ENCODE data around the gene PTPRM. TPM values are rescaled to one million over a fixed set of nuclear protein-coding genes. Genes with fewer than 3 reads are reported as not detected.

The PTPRM gene
- total and polyA plus RNA-seq, 9 donors: 45.6 to 82.0 (median 56.9) TPM

DNA sequence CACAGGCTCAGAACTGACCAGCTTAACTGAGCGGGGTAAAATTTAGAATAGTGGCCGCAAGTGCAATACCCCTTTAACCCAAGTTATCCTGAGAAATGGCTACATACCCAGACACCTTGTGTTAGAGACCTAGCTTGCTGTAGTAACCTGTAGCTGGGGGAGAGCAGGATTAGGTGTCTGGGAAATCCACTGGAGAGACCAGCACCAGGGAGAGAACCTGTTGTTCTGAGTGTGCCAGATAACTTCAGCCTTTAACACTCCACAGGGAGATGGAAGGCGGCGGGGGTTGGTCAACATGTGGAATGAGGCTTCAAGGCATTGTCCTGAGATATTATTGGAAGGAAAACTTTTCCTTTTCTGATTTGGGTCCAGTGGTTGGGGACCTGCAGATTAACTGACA is 356.0 kb downstream of the PTPRM start:
- peaks cover 2% of the 10 kb centered on the region for H3K4me1 ChIP-seq (ENCODE audit: insufficient read depth)
- DNase-seq: no peak
- no peaks in the 10 kb centered on the region for H3K9me3 ChIP-seq
- 93 to 97% (median 96%) methylated on average over 4 of the region's 4 CpGs for WGBS, 3 donors
- TF ChIP-seq CTCF (IDR thresholded peaks at IDR 0.05): no peak
- TF ChIP-seq POLR2A (IDR thresholded peaks at IDR 0.05): no peak
- no peak for TF ChIP-seq EP300 (IDR thresholded peaks at IDR 0.05)
- no peak overlapping the region for H3K4me3 ChIP-seq
- H3K27me3 ChIP-seq: no peaks in the 10 kb centered on the region
- intact Hi-C loops (cut with DNase I): no loop called here
- H3K27ac ChIP-seq: no peak overlapping the region
- no peaks in the 10 kb centered on the region for H3K36me3 ChIP-seq

- intact Hi-C loops (cut with DNase I): loop anchor here in 1 of 4 donors (5.0 kb wide), 1 partner anchor 1287 kb away; no protein-coding TSS in a partner anchor
- Histone ChIP-seq H3K9me3 (no peaks in the 10 kb centered on the region), H3K4me1 (ENCODE audit: insufficient read depth) (peaks cover 2% of the 10 kb centered on the region), H3K36me3 (no peaks in the 10 kb centered on the region), H3K4me3 (no peak overlapping the region), H3K27me3 (no peaks in the 10 kb centered on the region), H3K27ac (no peak overlapping the region)
- 85 to 97% (median 96%) methylated on average over 5 of the region's 5 CpGs for WGBS, 3 donors
- DNase-seq: no peak
- no peak for TF ChIP-seq CTCF (IDR thresholded peaks at IDR 0.05)
- no peak for TF ChIP-seq EP300 (IDR thresholded peaks at IDR 0.05)
- no peak for TF ChIP-seq POLR2A (IDR thresholded peaks at IDR 0.05)
Measured at GRCh38 chr18:7924616-7925015, 357.5 kb downstream of the PTPRM start.

DNA sequence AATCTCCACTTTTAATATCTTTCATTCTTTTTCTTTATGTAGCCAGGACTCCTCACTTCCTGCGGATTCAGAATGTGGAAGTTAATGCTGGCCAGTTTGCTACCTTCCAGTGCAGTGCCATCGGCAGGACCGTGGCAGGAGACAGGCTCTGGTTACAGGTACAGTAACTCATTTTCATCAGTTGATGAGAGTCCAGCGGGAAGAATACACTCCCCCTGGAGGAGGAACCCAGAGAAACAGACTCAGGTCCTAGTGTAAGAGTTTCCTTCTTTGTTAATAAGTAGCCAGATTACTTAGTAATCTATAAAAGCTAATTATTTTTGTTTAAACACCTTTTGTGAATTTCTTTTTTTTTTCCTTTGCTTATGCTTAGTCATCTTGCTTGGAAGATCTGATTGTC is 359.4 kb downstream of the PTPRM start:
- intact Hi-C loops (cut with DNase I): loop anchor here in 1 of 4 donors (5.0 kb wide), 1 partner anchor 1289 kb away; no protein-coding TSS in a partner anchor
- Histone ChIP-seq H3K9me3 (no peaks in the 10 kb centered on the region), H3K4me1 (ENCODE audit: insufficient read depth) (peaks cover 2% of the 10 kb centered on the region), H3K4me3 (no peak overlapping the region), H3K36me3 (no peaks in the 10 kb centered on the region), H3K27ac (no peak overlapping the region), H3K27me3 (no peaks in the 10 kb centered on the region)
- TF ChIP-seq POLR2A (IDR thresholded peaks at IDR 0.05): no peak
- no peak for TF ChIP-seq EP300 (IDR thresholded peaks at IDR 0.05)
- TF ChIP-seq CTCF (IDR thresholded peaks at IDR 0.05): no peak
- DNase-seq: no peak
- WGBS, 3 donors: 77 to 81% (median 80%) methylated on average over 4 of the region's 4 CpGs

DNA sequence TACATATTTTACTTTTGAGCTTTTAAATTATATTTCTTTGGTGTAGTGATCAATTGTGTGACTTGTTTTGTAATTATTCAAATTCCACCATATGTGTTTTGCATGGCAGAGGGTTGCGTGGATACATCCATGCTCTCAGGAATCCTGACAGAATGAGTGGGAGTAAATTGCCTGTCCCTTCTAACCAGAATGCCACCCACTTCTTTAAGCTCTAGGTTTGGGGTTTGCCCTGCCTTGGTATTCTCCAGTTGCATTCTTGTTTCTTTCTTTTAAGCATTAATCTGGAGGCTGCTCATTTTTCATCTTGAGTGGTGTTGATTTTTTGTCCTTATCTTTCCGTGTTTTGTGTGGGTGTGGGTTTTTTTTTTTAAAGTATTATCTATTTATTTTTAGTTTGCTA is 360.0 kb downstream of the PTPRM start:
- Histone ChIP-seq H3K4me3 (no peak overlapping the region), H3K27ac (no peak overlapping the region), H3K36me3 (no peaks in the 10 kb centered on the region), H3K4me1 (ENCODE audit: insufficient read depth) (peaks cover 2% of the 10 kb centered on the region), H3K27me3 (no peaks in the 10 kb centered on the region), H3K9me3 (no peaks in the 10 kb centered on the region)
- TF ChIP-seq CTCF (IDR thresholded peaks at IDR 0.05) (no peak), EP300 (IDR thresholded peaks at IDR 0.05) (no peak), POLR2A (IDR thresholded peaks at IDR 0.05) (no peak)
- DNase-seq: no peak
- 45 to 53% (median 52%) methylated on average over 2 of the region's 2 CpGs for WGBS, 3 donors
- intact Hi-C loops (cut with DNase I): loop anchor here in 1 of 4 donors (5.0 kb wide), 1 partner anchor 1290 kb away; no protein-coding TSS in a partner anchor

Data from ovary (tissue), 9 donors.